Mesendoderm (in vitro differentiated cells): Measurements from ENCODE around the gene SLIT3.

Source experiments
- DNase-seq: peaks from one replicate; pipeline ENCODE4 v3.0.0; 2013
- H2AK5ac ChIP-seq: 2 replicates; pipeline ENCODE4 v1.6.1; 2013; ENCODE audit warnings: low read length, inconsistent platforms
- H2BK120ac ChIP-seq: 2 replicates; pipeline ENCODE4 v1.6.1; 2013; ENCODE audit warnings: low read depth, mild to moderate bottlenecking, low read length, moderate library complexity, mixed read lengths
- H2BK15ac ChIP-seq: replicated peaks from 2 replicates; pipeline ENCODE4 v1.6.1; 2013; ENCODE audit warnings: low read depth, mild to moderate bottlenecking, moderate library complexity
- H2BK5ac ChIP-seq: 2 replicates; pipeline ENCODE4 v1.6.1; 2013; ENCODE audit warnings: low read length, inconsistent platforms
- H3K18ac ChIP-seq: 2 replicates; pipeline ENCODE4 v1.6.1; 2013; ENCODE audit warnings: mild to moderate bottlenecking, low read length, mixed read lengths
- H3K23ac ChIP-seq: one replicate; pipeline ENCODE4 v1.6.1; 2013; ENCODE audit warnings: low read length
- H3K27ac ChIP-seq: 2 replicates; pipeline ENCODE4 v1.5.1; 2013; ENCODE audit warnings: low read depth, mild to moderate bottlenecking, inconsistent platforms, low read length, moderate library complexity
- H3K27me3 ChIP-seq: 2 replicates; pipeline ENCODE4 v1.6.1; 2013; ENCODE audit warnings: low read length, control low read depth, mild to moderate bottlenecking, inconsistent platforms; ENCODE audit not compliant: insufficient read depth, poor library complexity
- H3K36me3 ChIP-seq: 2 replicates; pipeline ENCODE4 v1.6.1; 2013; ENCODE audit warnings: low read length, inconsistent platforms; ENCODE audit not compliant: control insufficient read depth, insufficient read depth
- H3K4ac ChIP-seq: one replicate; pipeline ENCODE4 v1.6.1; 2013; ENCODE audit warnings: low read depth, mild to moderate bottlenecking, low read length, moderate library complexity
- H3K4me1 ChIP-seq: 2 replicates; pipeline ENCODE4 v1.6.1; 2013; ENCODE audit warnings: low read depth, low read length, inconsistent platforms; ENCODE audit not compliant: control insufficient read depth
- H3K4me2 ChIP-seq: 2 replicates; pipeline ENCODE4 v1.6.1; 2013; ENCODE audit warnings: low read length
- H3K4me3 ChIP-seq: 2 replicates; pipeline ENCODE4 v1.5.1; 2013; ENCODE audit warnings: mild to moderate bottlenecking, low read length
- H3K56ac ChIP-seq: one replicate; pipeline ENCODE4 v1.6.1; 2013; ENCODE audit warnings: low read length
- H3K79me1 ChIP-seq: 2 replicates; pipeline ENCODE4 v1.6.1; 2013; ENCODE audit warnings: low read length, inconsistent platforms
- H3K79me2 ChIP-seq: 2 replicates; pipeline ENCODE4 v1.6.1; 2013; ENCODE audit warnings: mild to moderate bottlenecking, low read length; ENCODE audit not compliant: control insufficient read depth, insufficient read depth
- H3K9ac ChIP-seq: 2 replicates; pipeline ENCODE4 v1.6.1; 2013; ENCODE audit warnings: low read length, inconsistent platforms
- H4K5ac ChIP-seq: one replicate; pipeline ENCODE4 v1.6.1; 2013; ENCODE audit warnings: low read length
- H4K8ac ChIP-seq: one replicate; pipeline ENCODE4 v1.6.1; 2013; ENCODE audit warnings: low read depth, mild to moderate bottlenecking, control low read depth, low read length, moderate library complexity
- WGBS: extraction: QIAGEN DNeasy Blood & Tissue Kit; methylation state at CpG from one replicate; pipeline ENCODE4 v1.1.7; 2013; ENCODE audit warnings: low lambda C conversion rate, missing lambda C conversion rate; ENCODE audit not compliant: insufficient coverage; ENCODE audit errors: extremely low coverage; 5-methylcytosine and 5-hydroxymethylcytosine counted together

SLIT3 gene

DNA sequence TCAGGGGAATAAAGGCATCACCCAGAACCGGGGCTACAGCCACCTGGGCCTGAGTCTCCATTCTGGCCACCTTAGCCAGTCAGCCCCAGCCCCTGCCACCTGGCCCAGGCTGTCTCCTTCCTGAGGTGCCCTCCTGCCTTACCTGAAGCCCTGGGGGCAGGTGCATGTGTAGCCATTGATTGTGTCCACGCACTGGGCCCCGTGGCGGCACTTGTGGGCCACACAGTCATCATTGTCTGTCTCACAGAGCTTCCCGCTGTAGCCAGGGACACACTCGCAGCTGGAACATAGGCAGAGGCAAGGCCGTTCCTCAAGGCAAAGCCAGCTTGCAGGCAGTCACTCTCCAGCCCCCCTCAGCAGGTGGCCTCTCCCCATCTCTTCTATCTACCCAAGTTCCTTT lies 614.1 kb downstream of the SLIT3 start:
- no peak for DNase-seq
- no peaks in the 10 kb centered on the region for H3K79me2 ChIP-seq

DNA sequence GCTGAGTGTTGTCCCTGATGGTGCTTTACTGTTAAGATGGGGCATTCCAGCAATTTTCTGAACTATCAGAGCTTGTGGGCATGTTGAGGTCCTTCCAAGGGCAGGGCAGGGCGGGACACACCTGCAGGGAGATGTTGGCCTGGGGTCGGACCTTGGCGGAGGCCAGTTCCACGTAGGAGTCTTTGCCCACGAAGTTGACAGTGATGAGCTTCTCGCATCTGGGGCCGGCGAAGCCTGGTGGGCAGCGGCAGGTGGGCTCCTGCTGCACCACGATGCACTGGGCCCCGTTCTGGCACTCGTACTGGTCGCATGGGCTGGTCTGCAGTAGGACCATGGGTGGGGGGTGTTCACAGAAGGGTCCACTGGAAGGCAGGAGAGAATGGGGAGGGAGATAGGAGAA lies 615.4 kb downstream of the SLIT3 start:
- no peak overlapping the region for H2BK120ac ChIP-seq
- no peaks in the 10 kb centered on the region for H3K27me3 ChIP-seq
- H2BK15ac ChIP-seq: no peak overlapping the region
- H3K27ac ChIP-seq: no peak overlapping the region
- DNase-seq: no peak
- WGBS: no CpG with 5 or more reads among the region's 13 CpGs
- no peaks in the 10 kb centered on the region for H3K36me3 ChIP-seq
- no peaks in the 10 kb centered on the region for H3K79me1 ChIP-seq
- H3K4me1 ChIP-seq: no peaks in the 10 kb centered on the region
- H3K56ac ChIP-seq: no peak overlapping the region
- no peak overlapping the region for H3K18ac ChIP-seq
- no peak overlapping the region for H3K4me3 ChIP-seq
- no peak overlapping the region for H4K5ac ChIP-seq
- no peaks in the 10 kb centered on the region for H3K79me2 ChIP-seq
- H3K4ac ChIP-seq: no peak overlapping the region
- H3K9ac ChIP-seq: no peak overlapping the region
- H2AK5ac ChIP-seq: no peak overlapping the region
- no peak overlapping the region for H3K23ac ChIP-seq
- H3K4me2 ChIP-seq: no peak overlapping the region
- no peak overlapping the region for H4K8ac ChIP-seq
- H2BK5ac ChIP-seq: no peak overlapping the region

More for the DNA sequence above, 614.1 kb downstream of the SLIT3 start:
- Histone ChIP-seq H3K18ac (no peak overlapping the region), H3K79me1 (no peaks in the 10 kb centered on the region), H3K4me1 (no peaks in the 10 kb centered on the region), H3K23ac (no peak overlapping the region), H3K4me3 (no peak overlapping the region), H2BK120ac (no peak overlapping the region), H3K4me2 (no peak overlapping the region), H2BK5ac (no peak overlapping the region), H3K36me3 (no peaks in the 10 kb centered on the region), H3K27ac (no peak overlapping the region), H2AK5ac (no peak overlapping the region), H2BK15ac (no peak overlapping the region), H4K8ac (no peak overlapping the region), H3K9ac (no peak overlapping the region), H3K27me3 (no peaks in the 10 kb centered on the region), H4K5ac (no peak overlapping the region), H3K4ac (no peak overlapping the region), H3K56ac (no peak overlapping the region)
- no CpG with 5 or more reads among the region's 7 CpGs for WGBS

DNA sequence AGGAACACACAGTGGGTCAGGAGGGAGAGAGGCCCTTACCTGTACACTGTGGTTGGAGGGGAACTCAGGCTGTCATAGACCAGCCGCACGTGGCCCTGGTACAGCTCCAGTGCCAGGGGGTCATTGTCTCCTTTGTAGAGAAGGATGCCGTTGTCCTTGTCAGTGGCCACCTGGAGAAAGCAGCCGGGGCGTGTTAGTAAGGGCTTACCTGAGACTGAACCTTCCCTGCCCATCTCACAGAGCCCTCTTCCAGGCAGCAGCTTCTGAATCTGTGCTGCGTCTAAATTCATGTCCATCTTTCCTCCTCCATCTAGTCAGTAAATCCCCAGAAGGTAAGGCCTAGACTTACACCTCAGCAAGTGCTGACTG lies 617.0 kb downstream of the SLIT3 start:
- no peak for DNase-seq
- no peak overlapping the region for H4K5ac ChIP-seq
- no peak overlapping the region for H2BK15ac ChIP-seq
- no CpG with 5 or more reads among the region's 6 CpGs for WGBS
- H3K4me1 ChIP-seq: no peaks in the 10 kb centered on the region
- H3K4ac ChIP-seq: no peak overlapping the region
- no peak overlapping the region for H2BK5ac ChIP-seq
- no peak overlapping the region for H3K4me2 ChIP-seq
- H3K9ac ChIP-seq: no peak overlapping the region
- H2AK5ac ChIP-seq: no peak overlapping the region
- H3K4me3 ChIP-seq: no peak overlapping the region
- no peak overlapping the region for H3K18ac ChIP-seq
- no peak overlapping the region for H3K23ac ChIP-seq
- no peaks in the 10 kb centered on the region for H3K79me1 ChIP-seq
- H3K79me2 ChIP-seq: no peaks in the 10 kb centered on the region
- no peak overlapping the region for H3K27ac ChIP-seq
- H3K27me3 ChIP-seq: no peaks in the 10 kb centered on the region
- no peaks in the 10 kb centered on the region for H3K36me3 ChIP-seq
- H4K8ac ChIP-seq: no peak overlapping the region
- H3K56ac ChIP-seq: no peak overlapping the region
- H2BK120ac ChIP-seq: no peak overlapping the region

DNA sequence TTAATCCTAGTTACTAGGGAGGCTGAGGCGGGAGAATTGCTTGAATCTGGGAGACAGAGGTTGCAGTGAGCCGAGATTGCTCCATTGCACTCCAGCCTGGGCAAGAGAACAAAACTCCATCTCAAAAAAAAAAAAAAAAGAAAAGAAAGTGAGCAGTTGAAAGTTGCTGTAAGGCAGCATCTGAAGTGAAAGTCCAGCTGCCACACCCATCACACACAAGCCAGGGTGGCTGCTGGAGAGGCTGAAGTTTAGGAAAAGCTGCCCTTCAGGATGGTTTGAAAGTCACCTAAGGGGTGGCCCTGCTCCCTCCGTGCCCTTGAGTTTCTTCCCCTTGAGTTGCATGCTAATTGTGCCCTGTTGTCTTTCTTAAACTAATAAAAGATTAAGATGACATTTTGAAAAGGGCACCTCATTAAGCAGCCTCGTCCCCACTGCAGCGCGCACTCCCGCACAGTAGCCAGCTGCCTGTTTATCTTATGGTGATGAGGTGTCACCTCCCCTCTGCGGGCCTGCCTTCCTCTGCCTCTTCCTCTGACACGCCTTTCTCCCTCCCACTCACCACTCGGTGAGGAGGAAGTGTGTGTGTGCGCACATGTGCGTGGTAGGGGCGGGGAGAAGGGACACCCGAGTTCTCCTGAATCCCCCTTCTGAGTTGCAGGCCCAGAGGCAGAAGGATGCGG lies 617.6 kb downstream of the SLIT3 start:
- Histone ChIP-seq H2BK120ac (no peak overlapping the region), H4K8ac (no peak overlapping the region), H3K23ac (no peak overlapping the region), H3K4me1 (no peaks in the 10 kb centered on the region), H3K18ac (no peak overlapping the region), H2BK15ac (no peak overlapping the region), H3K79me1 (no peaks in the 10 kb centered on the region), H3K79me2 (no peaks in the 10 kb centered on the region), H3K56ac (peak overlapping the region; percentile 42), H2AK5ac (no peak overlapping the region), H4K5ac (no peak overlapping the region), H3K36me3 (no peaks in the 10 kb centered on the region), H3K4me2 (no peak overlapping the region), H2BK5ac (no peak overlapping the region), H3K9ac (no peak overlapping the region), H3K27me3 (no peaks in the 10 kb centered on the region), H3K4ac (no peak overlapping the region), H3K4me3 (no peak overlapping the region), H3K27ac (no peak overlapping the region)
- no CpG with 5 or more reads among the region's 15 CpGs for WGBS
- no peak for DNase-seq

DNA sequence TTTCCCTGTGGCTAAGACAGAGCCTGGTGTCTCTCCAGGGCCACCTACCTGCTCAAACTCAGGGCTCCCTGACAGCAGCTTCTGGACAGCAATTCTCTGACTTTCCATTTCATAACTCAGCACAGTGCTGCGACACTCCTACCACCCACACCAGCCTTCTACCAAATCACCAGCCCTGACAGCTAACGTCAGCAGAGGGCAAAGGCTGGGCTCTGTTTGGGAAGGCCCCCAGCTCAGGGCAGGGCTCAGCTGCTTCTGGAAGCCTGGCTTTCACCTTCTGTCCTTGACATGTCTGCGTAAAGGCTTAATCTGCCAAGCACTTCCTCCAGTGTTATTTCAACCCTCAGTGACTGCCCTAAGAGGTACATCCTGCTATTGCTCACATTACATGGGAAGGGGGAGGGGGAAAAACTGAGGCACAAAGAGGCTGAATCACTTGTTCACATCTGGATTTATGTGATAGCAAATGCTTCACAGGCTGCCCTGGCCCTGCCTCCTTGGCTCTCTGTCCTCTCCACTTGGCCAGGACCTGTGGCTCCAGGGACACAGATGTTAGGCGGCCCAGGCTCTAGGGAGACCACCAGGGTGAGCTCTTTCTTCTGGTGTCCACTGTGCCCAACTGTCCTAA lies 619.3 kb downstream of the SLIT3 start:
- no peak overlapping the region for H2BK120ac ChIP-seq
- DNase-seq: no peak
- no peaks in the 10 kb centered on the region for H3K79me1 ChIP-seq
- no peak overlapping the region for H3K56ac ChIP-seq
- no peak overlapping the region for H3K9ac ChIP-seq
- no peaks in the 10 kb centered on the region for H3K27me3 ChIP-seq
- H3K36me3 ChIP-seq: no peaks in the 10 kb centered on the region
- H3K4ac ChIP-seq: no peak overlapping the region
- H3K4me2 ChIP-seq: no peak overlapping the region
- no peak overlapping the region for H3K23ac ChIP-seq
- H3K18ac ChIP-seq: no peak overlapping the region
- no peak overlapping the region for H4K5ac ChIP-seq
- no peak overlapping the region for H3K4me3 ChIP-seq
- no CpG with 5 or more reads among the region's 4 CpGs for WGBS
- H2AK5ac ChIP-seq: no peak overlapping the region
- H4K8ac ChIP-seq: no peak overlapping the region
- H3K27ac ChIP-seq: no peak overlapping the region
- H2BK5ac ChIP-seq: no peak overlapping the region
- H3K79me2 ChIP-seq: no peaks in the 10 kb centered on the region
- no peak overlapping the region for H2BK15ac ChIP-seq
- H3K4me1 ChIP-seq: no peaks in the 10 kb centered on the region

DNA sequence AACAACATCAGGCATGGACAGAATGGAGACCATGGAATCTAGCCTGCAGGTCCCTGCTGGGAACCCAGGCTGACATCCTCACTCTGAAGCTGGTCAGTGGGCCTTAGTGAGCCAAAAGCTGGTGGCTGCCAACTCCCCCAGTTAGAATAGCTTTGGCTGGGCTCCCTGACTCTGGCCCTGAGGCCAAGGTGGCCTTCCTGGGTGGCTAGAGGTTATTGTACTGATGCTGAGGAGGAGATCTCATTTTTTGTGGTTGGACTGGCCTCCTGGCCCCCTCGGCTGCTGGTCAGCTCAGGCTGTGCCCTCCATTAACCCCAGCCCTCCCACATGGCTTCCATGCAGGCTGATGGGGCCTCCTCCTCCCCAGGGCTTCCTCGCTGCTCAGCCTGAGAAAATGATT lies 620.5 kb downstream of the SLIT3 start:
- WGBS: no CpG with 5 or more reads among the region's 2 CpGs
- Histone ChIP-seq H2BK120ac (no peak overlapping the region), H3K27ac (no peak overlapping the region), H3K27me3 (no peaks in the 10 kb centered on the region), H4K5ac (no peak overlapping the region), H3K4me1 (no peaks in the 10 kb centered on the region), H4K8ac (no peak overlapping the region), H3K79me2 (no peaks in the 10 kb centered on the region), H3K56ac (no peak overlapping the region), H3K4me2 (no peak overlapping the region), H3K4me3 (no peak overlapping the region), H3K18ac (no peak overlapping the region), H3K36me3 (no peaks in the 10 kb centered on the region), H2AK5ac (no peak overlapping the region), H3K79me1 (no peaks in the 10 kb centered on the region), H3K4ac (no peak overlapping the region), H2BK15ac (no peak overlapping the region), H3K23ac (no peak overlapping the region), H3K9ac (no peak overlapping the region), H2BK5ac (no peak overlapping the region)
- DNase-seq: no peak
